GM19099 (cell line): ENCODE data around the gene HEXD.

Experiments used
- POLR2A ChIP-seq: IDR thresholded peaks from 3 replicates; pipeline ENCODE4 v1.6.1; 2011; ENCODE audit warnings: low read depth; ENCODE audit not compliant: insufficient read length; ENCODE audit errors: extremely low read depth

Gene HEXD

GRCh38 chr17:82403662-82404660 is 14.2 kb upstream of the HEXD start:
- no peak for TF ChIP-seq POLR2A

- no peak for TF ChIP-seq POLR2A
These were observed 13.1 kb upstream of the HEXD start for GRCh38 chr17:82405051-82405450.

- no peak for TF ChIP-seq POLR2A
These were observed 11.9 kb upstream of the HEXD start for GRCh38 chr17:82406131-82406671.

GRCh38 chr17:82407255-82407654 is 10.9 kb upstream of the HEXD start:
- no peak for TF ChIP-seq POLR2A

- TF ChIP-seq POLR2A, result no peak
These were observed 9.7 kb upstream of the HEXD start for GRCh38 chr17:82408288-82408937.

GRCh38 chr17:82408938-82409318 is 9.2 kb upstream of the HEXD start:
- no peak for TF ChIP-seq POLR2A

GRCh38 chr17:82410014-82410716 is 8.0 kb upstream of the HEXD start:
- no peak for TF ChIP-seq POLR2A

- TF ChIP-seq POLR2A, result no peak
These were observed 6.6 kb upstream of the HEXD start for GRCh38 chr17:82411396-82412053.

GRCh38 chr17:82412535-82413520 is 5.3 kb upstream of the HEXD start:
- no peak for TF ChIP-seq POLR2A

- TF ChIP-seq POLR2A, result no peak
These were observed 3.4 kb upstream of the HEXD start for GRCh38 chr17:82414548-82415281.

- no peak for TF ChIP-seq POLR2A
These were observed 2.8 kb upstream of the HEXD start for GRCh38 chr17:82415336-82415735.

- TF ChIP-seq POLR2A, result no peak
These were observed 2.4 kb upstream of the HEXD start for GRCh38 chr17:82415786-82416185.

- TF ChIP-seq POLR2A, result no peak
These were observed 1.9 kb upstream of the HEXD start for GRCh38 chr17:82416264-82416663.

GRCh38 chr17:82416771-82417170 is 1.4 kb upstream of the HEXD start:
- no peak for TF ChIP-seq POLR2A
